Suprapubic skin (tissue), 4 donors: ENCODE results near the gene RNASE8.

Experiments used
- EP300 ChIP-seq: sonication (generic); formaldehyde crosslinking; IDR thresholded peaks from one replicate; pipeline ENCODE4 v1.6.1; 2017; ENCODE audit warnings: antibody characterized with exemption
- POLR2A ChIP-seq, 2 donors: fragments of 450-650 bp; IDR thresholded peaks; one replicate each; pipeline ENCODE4 v1.6.1; 2017; ENCODE audit warnings: antibody characterized with exemption in 2 of 2, mild to moderate bottlenecking in 2 of 2, moderate library complexity in 2 of 2
- POLR2AphosphoS5 ChIP-seq, 3 donors: sonication (generic); formaldehyde crosslinking; IDR thresholded peaks; one replicate each; pipeline ENCODE4 v1.6.1; 2017; ENCODE audit warnings: antibody characterized with exemption in 3 of 3
- TF ChIP-seq, protein P1 (sequence below), 2 donors: fragments of 200-600 bp in 1 of 2; fragments of 450-650 bp in 1 of 2; sonication (generic) in 1 of 2; IDR thresholded peaks; one replicate each; pipeline ENCODE4 v1.5.1; 2016 to 2019; ENCODE audit warnings: antibody characterized with exemption in 2 of 2, mild to moderate bottlenecking in 1 of 2, moderate library complexity in 1 of 2

DNA sequence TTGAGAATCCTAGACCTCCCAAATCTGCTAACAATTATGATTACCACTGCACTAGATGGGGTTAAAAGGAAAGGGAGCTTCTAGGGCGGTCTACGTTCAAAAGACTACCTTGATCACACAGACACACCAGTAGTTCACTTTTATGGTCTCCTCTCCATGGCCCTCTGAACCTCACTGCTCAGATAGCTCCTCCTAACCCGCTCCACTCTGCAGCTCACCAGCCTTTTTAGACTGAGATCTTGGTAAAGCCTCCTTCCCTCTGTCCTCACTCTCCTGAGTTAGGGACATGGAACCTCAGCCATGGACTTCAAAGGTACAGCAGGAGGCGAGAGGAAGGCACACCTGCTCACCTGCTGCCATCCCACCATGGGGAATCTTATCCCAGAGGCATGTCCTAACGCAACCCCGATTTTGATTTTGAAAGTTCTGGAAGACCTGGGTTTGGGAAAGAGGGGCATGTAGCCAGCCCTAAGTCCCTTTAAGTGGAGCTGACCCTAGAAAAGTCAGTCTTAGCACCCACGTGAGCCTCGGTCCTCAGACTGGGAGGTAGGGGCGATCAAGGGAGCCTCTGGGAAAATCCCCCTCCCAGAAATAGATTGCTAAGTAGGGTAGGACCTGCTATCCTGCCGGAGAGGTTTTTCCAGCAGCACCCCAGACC, 39.5 kb downstream of the RNASE8 start:
- TF ChIP-seq POLR2A (IDR thresholded peaks at IDR 0.05) (no peak), EP300 (no peak), POLR2AphosphoS5 (IDR thresholded peaks at IDR 0.05) (no peak)
- TF ChIP-seq, protein P1, sequence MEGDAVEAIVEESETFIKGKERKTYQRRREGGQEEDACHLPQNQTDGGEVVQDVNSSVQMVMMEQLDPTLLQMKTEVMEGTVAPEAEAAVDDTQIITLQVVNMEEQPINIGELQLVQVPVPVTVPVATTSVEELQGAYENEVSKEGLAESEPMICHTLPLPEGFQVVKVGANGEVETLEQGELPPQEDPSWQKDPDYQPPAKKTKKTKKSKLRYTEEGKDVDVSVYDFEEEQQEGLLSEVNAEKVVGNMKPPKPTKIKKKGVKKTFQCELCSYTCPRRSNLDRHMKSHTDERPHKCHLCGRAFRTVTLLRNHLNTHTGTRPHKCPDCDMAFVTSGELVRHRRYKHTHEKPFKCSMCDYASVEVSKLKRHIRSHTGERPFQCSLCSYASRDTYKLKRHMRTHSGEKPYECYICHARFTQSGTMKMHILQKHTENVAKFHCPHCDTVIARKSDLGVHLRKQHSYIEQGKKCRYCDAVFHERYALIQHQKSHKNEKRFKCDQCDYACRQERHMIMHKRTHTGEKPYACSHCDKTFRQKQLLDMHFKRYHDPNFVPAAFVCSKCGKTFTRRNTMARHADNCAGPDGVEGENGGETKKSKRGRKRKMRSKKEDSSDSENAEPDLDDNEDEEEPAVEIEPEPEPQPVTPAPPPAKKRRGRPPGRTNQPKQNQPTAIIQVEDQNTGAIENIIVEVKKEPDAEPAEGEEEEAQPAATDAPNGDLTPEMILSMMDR (IDR thresholded peaks at IDR 0.05), result no peak
